HG02763 (cell line): ENCODE measurements around the gene UBL5.

Experiments
- ATAC-seq: cut with Tn5 transposase; IDR thresholded peaks from one replicate; pipeline ENCODE4 v1.9.1; 2021; ENCODE audit warnings: mild to moderate bottlenecking, moderate library complexity; ENCODE audit not compliant: unreplicated experiment

The UBL5 gene

GRCh38 chr19:9848762-9849161, 21.0 kb downstream of the UBL5 start:
- ATAC-seq, result no peak

- no peak for ATAC-seq
These were observed 22.1 kb downstream of the UBL5 start for GRCh38 chr19:9849791-9850190.

DNA sequence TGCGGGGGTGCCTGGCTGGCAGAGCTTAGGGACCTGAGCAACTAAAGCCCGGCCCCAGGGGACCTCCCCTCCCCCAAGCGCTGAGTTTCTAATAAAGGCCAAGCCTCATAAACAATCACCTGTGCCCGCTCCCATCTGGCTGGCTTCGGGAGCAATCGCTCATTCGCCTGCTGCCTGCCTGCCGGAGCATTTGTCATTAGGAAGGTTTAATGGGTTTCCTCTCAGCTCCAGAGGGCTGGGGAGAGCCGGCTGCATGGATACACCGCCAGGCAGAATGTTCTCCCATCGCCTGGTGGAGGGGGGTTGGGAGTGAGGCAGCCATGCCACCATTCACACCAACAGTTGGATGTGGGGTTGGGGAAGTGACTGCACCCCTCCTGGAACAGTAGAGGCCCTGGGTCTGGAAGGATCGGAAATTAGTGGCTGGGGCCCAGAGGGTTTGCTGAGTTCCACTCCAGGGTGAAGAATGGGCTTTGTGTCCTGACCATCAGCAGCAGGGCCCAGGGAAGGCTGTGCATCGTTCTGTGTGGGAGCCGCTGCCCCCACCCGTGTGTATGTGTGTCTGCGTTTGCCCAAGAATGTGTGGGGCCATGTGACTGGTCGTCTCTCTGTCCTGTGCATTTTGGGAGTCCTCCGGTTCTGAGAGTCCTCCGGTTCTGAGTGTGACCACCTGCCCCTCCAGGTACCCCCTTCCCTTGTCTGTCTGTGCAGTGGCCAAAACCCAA, 22.7 kb downstream of the UBL5 start:
- no peak for ATAC-seq

DNA sequence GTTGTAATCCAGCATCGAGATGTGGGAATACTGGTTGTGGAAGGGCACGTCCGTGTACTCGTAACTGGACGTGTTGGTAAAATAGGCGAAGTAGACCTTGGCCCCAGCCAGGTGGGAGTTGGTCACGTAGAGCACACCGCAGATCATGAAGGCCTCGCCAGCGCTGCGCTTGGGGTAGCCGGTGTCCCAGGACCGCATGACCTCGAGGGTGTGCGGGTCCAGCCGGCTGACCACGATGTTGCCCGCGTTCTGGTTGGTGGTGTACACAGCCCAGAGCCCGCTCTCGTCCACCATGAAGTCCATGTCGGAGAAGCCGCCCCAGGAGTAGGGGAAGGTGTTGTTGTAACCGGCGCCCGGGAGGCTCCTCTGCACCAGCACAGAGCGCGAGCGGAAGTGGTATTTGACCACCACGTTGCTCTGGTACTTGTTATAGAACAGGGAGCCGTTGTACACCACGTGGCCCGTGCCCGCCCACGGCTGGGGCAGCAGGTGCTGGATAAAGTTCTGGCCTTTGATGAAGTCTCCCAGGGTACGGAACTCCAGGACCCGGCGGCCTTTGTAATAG, 26.6 kb downstream of the UBL5 start:
- no peak for ATAC-seq

DNA sequence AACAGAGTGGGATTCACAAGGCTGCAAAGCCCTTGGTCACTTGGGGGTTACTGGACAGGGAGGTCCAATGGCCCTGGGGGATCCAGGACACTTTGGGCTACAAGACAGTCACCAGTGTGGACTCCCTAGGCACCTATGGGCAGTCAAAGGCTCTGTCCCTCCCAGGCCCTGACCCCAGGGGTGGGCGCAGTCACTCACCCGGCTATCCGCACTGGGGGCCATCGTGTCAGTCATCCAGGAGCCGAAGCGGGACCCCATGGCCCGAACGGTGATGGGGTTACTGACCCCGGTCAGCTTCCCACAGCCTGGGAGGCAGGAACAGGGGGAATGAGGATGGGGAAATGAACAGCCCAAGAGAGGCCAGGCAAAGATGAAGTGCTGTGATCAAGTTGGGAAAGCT, 28.9 kb downstream of the UBL5 start:
- ATAC-seq, result no peak

GRCh38 chr19:9857076-9857721, 29.5 kb downstream of the UBL5 start:
- no peak for ATAC-seq

- ATAC-seq, result no peak
These were observed 30.4 kb downstream of the UBL5 start for GRCh38 chr19:9857920-9858746.

GRCh38 chr19:9858766-9859165, 31.0 kb downstream of the UBL5 start:
- no peak for ATAC-seq

DNA sequence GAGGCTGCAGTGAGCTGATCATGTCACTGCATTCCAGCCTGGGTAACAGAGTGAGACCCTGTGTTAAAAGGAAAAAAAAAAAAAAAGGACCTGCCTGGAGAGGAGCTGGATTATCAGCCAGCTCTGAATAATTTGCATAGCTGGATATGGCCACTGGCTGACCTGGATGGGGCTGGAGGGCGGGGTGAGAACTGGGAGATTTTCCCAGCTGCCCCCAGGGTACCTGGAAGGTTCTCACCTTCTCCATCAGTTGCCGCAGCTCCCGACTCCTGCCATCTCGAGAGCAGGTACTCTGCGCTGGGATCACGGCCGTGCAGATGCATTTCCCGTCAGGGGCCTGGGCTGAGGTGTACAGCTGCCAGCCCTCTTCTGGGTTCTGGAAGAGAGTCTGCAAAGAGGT, 32.7 kb downstream of the UBL5 start:
- no peak for ATAC-seq

GRCh38 chr19:9861503-9861902, 33.8 kb downstream of the UBL5 start:
- ATAC-seq, result no peak

DNA sequence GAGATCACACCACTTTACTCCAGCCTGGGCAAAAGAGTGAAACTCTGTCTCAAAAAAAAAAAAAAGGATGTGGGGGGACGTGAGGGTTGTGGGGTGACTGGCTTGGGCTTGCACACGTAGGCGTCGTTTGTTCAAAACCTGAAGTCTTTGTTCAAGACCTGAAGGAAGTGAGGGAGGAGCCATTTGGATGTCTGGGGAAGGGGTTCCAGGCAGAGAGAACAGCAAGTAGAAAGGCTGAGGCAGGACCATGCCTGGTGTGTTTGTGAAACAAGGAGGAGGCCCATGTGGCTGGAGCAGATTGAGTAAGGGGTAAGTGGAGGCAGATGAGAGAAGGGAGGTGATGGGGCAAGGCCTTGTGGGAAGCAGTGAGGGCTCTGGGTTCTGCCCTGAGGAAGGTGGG, 35.2 kb downstream of the UBL5 start:
- ATAC-seq, result no peak

DNA sequence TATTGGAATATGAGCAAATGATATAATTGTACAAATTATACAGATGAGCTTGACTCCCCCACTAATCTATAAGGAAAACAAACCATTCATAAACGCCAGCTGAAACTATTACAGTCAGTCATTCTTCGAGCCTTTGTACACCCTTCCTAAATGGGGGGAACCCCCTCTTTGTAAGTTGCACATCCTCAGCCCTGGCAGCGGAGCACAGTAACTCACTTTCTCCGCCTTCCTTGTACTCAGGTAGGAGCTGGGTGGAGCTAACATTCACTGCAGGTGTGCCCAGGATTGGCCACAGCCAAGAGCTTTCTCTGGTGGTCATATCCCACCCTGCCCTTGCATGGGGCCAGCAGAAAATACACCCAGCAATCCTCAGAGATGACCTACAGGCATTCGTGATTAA, 36.0 kb downstream of the UBL5 start:
- no peak for ATAC-seq

DNA sequence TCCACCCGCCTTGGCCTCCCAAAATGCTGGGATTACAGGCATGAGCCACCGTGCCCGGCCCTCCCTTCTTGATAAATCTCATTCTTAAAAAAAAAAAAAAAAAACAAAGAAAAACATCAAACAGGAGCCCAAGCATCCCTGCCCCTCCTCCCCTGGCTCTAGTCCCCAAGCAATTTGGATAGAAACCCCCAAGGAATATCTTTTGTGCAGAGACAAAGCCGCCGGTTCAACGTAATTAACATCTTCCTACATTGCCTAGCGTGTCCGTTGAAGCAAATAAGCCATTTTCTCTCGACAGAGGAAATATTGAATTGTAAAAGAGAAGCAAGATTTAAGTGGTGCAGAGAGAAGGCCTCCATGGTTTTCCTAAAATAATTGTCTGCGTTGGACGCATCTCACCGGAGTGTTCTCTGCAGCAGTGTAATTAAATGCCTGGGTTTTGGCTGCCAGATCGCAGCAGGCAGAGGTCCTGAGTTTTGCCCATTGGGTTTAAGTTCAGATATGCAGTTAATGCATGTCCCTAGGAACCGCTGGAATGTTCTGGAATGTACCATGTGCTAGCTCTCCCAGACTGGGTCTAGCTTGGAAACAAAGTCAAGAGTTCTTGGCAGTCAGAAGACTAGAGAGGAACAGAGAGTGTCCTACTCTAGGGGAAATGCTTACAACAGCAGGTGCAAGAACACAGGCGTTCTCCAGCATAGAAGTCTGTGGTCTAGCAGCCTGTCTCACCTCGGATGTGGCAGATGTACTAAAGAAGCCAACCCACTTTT, 38.2 kb downstream of the UBL5 start:
- ATAC-seq, result no peak

- no peak for ATAC-seq
These were observed 41.4 kb downstream of the UBL5 start for GRCh38 chr19:9868983-9869617.

GRCh38 chr19:9871626-9872338, 44.1 kb downstream of the UBL5 start:
- no peak for ATAC-seq

DNA sequence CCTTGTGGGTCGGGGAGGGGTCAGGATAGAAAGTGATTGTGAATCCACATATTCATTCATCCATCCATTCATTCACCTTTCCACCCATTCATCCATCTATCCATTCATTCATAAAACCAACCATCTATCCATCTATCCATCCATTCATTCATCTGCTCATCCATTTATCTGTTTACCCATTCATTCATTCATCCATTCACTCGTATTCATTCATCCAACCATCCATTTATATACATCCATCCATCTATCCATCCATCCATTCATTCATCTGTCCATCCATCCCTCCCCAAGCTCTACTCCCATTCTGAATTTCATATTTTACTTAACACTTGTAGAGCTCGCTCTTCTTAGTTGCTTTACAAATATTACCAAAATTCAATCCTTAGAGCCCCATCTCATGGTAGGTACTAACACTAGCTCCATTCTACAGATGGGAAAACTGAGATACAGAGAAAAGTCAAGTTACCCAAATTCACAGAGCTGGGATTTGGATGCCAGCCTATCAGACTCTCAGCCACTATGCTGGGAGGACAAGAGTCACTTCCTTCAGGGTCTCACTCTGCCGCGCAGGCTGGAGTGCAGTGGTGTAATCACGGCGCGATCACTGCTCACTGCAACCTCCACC, 45.0 kb downstream of the UBL5 start:
- no peak for ATAC-seq

- no peak for ATAC-seq
These were observed 47.4 kb downstream of the UBL5 start for GRCh38 chr19:9875031-9875627.

- no peak for ATAC-seq
These were observed 48.1 kb downstream of the UBL5 start for GRCh38 chr19:9875796-9876195.
